Activated B cell treated with CpG ODN at 0.5 μM for 24 hours (primary cell): ENCODE data around the gene CEMIP. TPM values are rescaled to one million over a fixed set of nuclear protein-coding genes. Genes with fewer than 3 reads are reported as not detected.

ENCODE experiments used
- ATAC-seq: fragments of 200-7000 bp; cut with Tn5 transposase; one replicate; pipeline ENCODE4 v1.10.0; 2021; ENCODE audit warnings: low read depth, mild to moderate bottlenecking, moderate library complexity
- CTCF ChIA-PET: fragments of 350-600 bp; sonication (Branson Sonifier 250); formaldehyde crosslinking; loops from one replicate; lab custom pipeline; 2021; ENCODE audit warnings: antibody characterized with exemption; lab: Charles Lee
- POLR2A ChIA-PET: fragments of 350-600 bp; sonication (Branson Sonifier 250); formaldehyde crosslinking; loops from one replicate; lab custom pipeline; 2021; ENCODE audit warnings: antibody characterized with exemption; lab: Charles Lee
- DNase-seq: peaks from one replicate; pipeline ENCODE4 v3.0.0; 2022
- H3K27ac Mint-ChIP-seq: one replicate; pipeline ENCODE4 v1.8.0; 2020; ENCODE audit warnings: mixed read lengths
- H3K27me3 Mint-ChIP-seq: one replicate; pipeline ENCODE4 v1.8.0; 2021; ENCODE audit warnings: mixed read lengths
- H3K36me3 Mint-ChIP-seq: one replicate; pipeline ENCODE4 v1.8.0; 2021; ENCODE audit warnings: low read depth, mixed read lengths
- H3K4me1 Mint-ChIP-seq: one replicate; pipeline ENCODE4 v1.8.0; 2021; ENCODE audit warnings: mixed read lengths
- H3K4me3 Mint-ChIP-seq: one replicate; pipeline ENCODE4 v1.8.0; 2020; ENCODE audit warnings: mild to moderate bottlenecking, mixed read lengths
- H3K9me3 Mint-ChIP-seq: one replicate; pipeline ENCODE4 v1.8.0; 2020; ENCODE audit warnings: mixed read lengths
- intact Hi-C: fragments of 100-400 bp; cut with micrococcal nuclease; formaldehyde crosslinking; loops from one replicate; pipeline ENCODE4 v1.15.1; 2024
- total RNA-seq: library from RNA; stranded (reverse); gene quantifications from 2 replicates; pipeline ENCODE4 v1.2.3, GENCODE V29; 2022
- TF ChIP-seq, protein P1 (sequence below): fragments of 200-600 bp; IDR thresholded peaks from one replicate; pipeline ENCODE4 v1.8.0; 2022; ENCODE audit warnings: antibody characterized with exemption, mild to moderate bottlenecking

CEMIP gene
- total RNA-seq, 1 donor from 2014 or later = not detected

DNA sequence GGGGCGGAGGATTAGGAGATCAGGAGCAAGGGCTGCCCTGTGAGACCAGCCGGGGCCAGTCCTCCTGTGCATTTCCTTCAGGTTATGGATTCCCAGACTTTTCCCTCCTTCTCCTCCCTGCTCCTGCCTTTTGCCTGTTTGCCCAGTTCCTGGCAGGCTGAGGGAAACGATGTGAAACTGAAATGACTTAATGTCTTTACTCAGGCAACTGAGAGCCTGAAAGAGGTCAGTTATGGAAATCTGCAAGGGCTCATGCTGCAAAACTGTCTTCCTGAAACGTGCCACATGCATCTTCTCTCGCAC lies 153.3 kb downstream of the CEMIP start:
- Mint-ChIP-seq H3K4me3 (no peak overlapping the region), H3K9me3 (no peaks in the 10 kb centered on the region), H3K27me3 (no peaks in the 10 kb centered on the region), H3K36me3 (peaks cover 13% of the 10 kb centered on the region), H3K4me1 (no peaks in the 10 kb centered on the region), H3K27ac (no peak overlapping the region)
- TF ChIP-seq, protein P1, sequence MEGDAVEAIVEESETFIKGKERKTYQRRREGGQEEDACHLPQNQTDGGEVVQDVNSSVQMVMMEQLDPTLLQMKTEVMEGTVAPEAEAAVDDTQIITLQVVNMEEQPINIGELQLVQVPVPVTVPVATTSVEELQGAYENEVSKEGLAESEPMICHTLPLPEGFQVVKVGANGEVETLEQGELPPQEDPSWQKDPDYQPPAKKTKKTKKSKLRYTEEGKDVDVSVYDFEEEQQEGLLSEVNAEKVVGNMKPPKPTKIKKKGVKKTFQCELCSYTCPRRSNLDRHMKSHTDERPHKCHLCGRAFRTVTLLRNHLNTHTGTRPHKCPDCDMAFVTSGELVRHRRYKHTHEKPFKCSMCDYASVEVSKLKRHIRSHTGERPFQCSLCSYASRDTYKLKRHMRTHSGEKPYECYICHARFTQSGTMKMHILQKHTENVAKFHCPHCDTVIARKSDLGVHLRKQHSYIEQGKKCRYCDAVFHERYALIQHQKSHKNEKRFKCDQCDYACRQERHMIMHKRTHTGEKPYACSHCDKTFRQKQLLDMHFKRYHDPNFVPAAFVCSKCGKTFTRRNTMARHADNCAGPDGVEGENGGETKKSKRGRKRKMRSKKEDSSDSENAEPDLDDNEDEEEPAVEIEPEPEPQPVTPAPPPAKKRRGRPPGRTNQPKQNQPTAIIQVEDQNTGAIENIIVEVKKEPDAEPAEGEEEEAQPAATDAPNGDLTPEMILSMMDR = no peak
- ATAC-seq = no peak
- no peak for DNase-seq
- ChIA-PET POLR2A (no interaction called here), CTCF (no interaction called here)
- intact Hi-C loops = no loop called here

DNA sequence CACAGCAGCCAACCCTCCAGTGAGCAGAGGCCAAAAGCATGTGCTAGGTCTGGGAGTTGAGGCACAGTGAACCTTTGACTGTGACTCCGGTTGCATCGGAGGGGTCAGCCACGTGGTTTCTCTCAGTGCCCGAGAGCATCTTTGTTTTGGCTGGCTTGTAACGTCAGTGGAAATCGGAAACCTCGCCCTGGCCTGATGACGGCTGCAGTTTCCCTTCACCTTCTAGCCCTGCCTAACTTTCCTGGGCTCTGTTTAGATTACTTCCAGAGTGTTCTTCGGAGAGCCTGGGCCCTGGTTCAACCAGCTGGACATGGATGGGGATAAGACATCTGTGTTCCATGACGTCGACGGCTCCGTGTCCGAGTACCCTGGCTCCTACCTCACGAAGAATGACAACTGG lies 153.8 kb downstream of the CEMIP start:
- intact Hi-C loops = no loop called here
- Mint-ChIP-seq H3K36me3 (peaks cover 15% of the 10 kb centered on the region), H3K27ac (no peak overlapping the region), H3K27me3 (no peaks in the 10 kb centered on the region), H3K4me1 (no peaks in the 10 kb centered on the region), H3K9me3 (no peaks in the 10 kb centered on the region), H3K4me3 (no peak overlapping the region)
- TF ChIP-seq, protein P1 = no peak
- no peak for ATAC-seq
- DNase-seq = no peak
- ChIA-PET CTCF (no interaction called here), POLR2A (no interaction called here)

DNA sequence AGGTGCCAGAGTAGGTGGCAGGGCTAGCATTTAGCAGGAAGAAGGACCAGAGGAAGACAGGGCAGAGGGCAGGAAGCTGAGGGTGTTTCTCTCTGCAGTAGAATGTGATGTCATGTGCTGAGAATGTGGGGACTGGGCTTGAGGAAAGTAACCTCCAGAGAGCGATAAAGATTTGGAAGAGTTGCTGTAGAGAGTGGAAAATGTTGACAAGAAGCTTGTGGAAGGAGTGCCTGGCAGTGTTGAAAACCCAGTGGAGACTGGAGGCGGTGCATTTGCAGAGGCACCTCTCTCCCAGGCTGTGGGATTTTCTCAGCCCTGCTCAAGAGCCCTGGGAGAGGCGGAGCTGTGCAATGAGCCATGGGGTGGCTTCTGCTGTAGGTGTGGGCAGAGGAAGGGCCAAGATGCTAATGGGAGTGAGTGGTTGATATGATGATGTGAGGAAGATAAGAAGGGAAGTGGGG lies 155.6 kb downstream of the CEMIP start:
- intact Hi-C loops = no loop called here
- Mint-ChIP-seq H3K4me1 (no peaks in the 10 kb centered on the region), H3K9me3 (no peaks in the 10 kb centered on the region), H3K27me3 (no peaks in the 10 kb centered on the region), H3K4me3 (no peak overlapping the region), H3K27ac (no peak overlapping the region), H3K36me3 (peaks cover 15% of the 10 kb centered on the region)
- TF ChIP-seq, protein P1 = no peak
- ChIA-PET POLR2A (no interaction called here), CTCF (no interaction called here)
- DNase-seq (no peak), ATAC-seq (no peak)

DNA sequence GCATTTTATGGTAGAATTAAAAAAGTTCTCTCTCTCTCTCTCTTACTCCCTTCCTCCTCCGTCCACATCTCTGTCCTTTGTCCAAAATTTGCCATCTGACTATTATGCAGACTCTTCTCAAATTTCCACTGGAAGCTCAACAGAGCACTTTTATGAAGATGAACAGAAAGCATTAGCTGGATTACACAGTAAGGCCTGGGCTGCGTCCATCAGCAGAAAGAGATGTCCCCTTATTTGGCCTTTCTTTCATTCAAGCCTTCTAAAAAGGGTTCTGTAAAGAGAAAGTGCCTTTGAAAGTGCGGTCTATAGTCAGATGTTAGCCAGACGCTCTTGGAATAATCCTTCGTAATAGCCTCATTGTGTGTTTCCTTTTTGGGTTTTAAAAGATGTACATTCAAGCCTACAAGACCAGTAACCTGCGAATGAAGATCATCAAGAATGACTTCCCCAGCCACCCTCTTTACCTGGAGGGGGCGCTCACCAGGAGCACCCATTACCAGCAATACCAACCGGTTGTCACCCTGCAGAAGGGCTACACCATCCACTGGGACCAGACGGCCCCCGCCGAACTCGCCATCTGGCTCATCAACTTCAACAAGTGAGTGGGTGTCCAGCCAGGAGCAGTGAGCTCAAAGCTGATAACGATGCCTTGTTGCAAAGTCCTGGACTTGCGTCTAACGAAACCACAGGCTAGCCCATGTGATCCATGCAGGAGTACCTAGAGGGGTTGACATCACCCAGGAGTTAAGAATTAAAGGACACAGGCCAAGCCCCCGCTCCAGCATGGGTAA lies 157.3 kb downstream of the CEMIP start:
- TF ChIP-seq, protein P1 = no peak
- DNase-seq (no peak), ATAC-seq (no peak)
- CTCF ChIA-PET = no interaction called here
- Mint-ChIP-seq H3K36me3 (peaks cover 22% of the 10 kb centered on the region), H3K4me3 (no peak overlapping the region), H3K4me1 (no peaks in the 10 kb centered on the region), H3K27ac (no peak overlapping the region), H3K27me3 (no peaks in the 10 kb centered on the region), H3K9me3 (no peaks in the 10 kb centered on the region)
- POLR2A ChIA-PET = no interaction called here
- intact Hi-C loops = no loop called here

DNA sequence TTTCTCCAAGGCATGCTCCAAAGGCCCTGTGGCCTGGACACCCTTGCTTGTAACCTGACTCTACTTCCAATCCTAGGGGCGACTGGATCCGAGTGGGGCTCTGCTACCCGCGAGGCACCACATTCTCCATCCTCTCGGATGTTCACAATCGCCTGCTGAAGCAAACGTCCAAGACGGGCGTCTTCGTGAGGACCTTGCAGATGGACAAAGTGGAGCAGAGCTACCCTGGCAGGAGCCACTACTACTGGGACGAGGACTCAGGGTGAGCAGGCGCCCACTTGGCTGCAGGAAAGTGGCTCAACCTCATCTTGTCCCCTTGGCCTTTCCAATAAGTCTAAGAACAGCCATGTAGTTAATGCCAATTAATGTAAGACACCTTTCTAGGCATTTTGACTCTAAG lies 158.5 kb downstream of the CEMIP start:
- no peak overlapping the region for H3K27ac Mint-ChIP-seq
- CTCF ChIA-PET = no interaction called here
- DNase-seq (no peak), ATAC-seq (no peak)
- POLR2A ChIA-PET = no interaction called here
- H3K9me3 Mint-ChIP-seq = no peaks in the 10 kb centered on the region
- H3K4me3 Mint-ChIP-seq = no peak overlapping the region
- intact Hi-C loops = no loop called here
- no peaks in the 10 kb centered on the region for H3K4me1 Mint-ChIP-seq
- peaks cover 35% of the 10 kb centered on the region for H3K36me3 Mint-ChIP-seq
- H3K27me3 Mint-ChIP-seq = no peaks in the 10 kb centered on the region
- TF ChIP-seq, protein P1 = no peak
